ENCODE measurements around the gene DCP1B.

GRCh38 chr12:2035431-2036055 is 31.3 kb upstream of the DCP1B start:
- TF ChIP-seq, protein P1, sequence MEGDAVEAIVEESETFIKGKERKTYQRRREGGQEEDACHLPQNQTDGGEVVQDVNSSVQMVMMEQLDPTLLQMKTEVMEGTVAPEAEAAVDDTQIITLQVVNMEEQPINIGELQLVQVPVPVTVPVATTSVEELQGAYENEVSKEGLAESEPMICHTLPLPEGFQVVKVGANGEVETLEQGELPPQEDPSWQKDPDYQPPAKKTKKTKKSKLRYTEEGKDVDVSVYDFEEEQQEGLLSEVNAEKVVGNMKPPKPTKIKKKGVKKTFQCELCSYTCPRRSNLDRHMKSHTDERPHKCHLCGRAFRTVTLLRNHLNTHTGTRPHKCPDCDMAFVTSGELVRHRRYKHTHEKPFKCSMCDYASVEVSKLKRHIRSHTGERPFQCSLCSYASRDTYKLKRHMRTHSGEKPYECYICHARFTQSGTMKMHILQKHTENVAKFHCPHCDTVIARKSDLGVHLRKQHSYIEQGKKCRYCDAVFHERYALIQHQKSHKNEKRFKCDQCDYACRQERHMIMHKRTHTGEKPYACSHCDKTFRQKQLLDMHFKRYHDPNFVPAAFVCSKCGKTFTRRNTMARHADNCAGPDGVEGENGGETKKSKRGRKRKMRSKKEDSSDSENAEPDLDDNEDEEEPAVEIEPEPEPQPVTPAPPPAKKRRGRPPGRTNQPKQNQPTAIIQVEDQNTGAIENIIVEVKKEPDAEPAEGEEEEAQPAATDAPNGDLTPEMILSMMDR (IDR thresholded peaks at IDR 0.05): no peak
- TF ChIP-seq POLR2A (IDR thresholded peaks at IDR 0.05): no peak
